Activated T-helper 2 cell treated with anti-CD3 and anti-CD28 coated beads, Interferon-gamma antibody, Interleukin-2, Interleukin-4, amounts not matched to agents 10 μg/mL and 5 μg/mL and 100 μg/mL, durations not matched to agents 14 hours and 24 hours and 36 hours (primary cell): ENCODE data around the gene NR2F1-AS1. TPM values are rescaled to one million over a fixed set of nuclear protein-coding genes. Genes with fewer than 3 reads are reported as not detected.
"Not testable (repeated sequence)": the region's sequence is repeated elsewhere in the genome, so short reads cannot be mapped to it uniquely, and the experiment has no call there.

Experiments used
- DNase-seq: peaks from one replicate; pipeline ENCODE4 v3.0.0; 2021; ENCODE audit warnings: low spot score
- H3K27ac Mint-ChIP-seq: one replicate; pipeline ENCODE4 v1.8.0; 2021; ENCODE audit warnings: mixed read lengths
- H3K27me3 Mint-ChIP-seq: one replicate; pipeline ENCODE4 v1.8.0; 2021; ENCODE audit warnings: low read depth, mixed read lengths
- H3K36me3 Mint-ChIP-seq: one replicate; pipeline ENCODE4 v1.8.0; 2021; ENCODE audit warnings: low read depth, mixed read lengths
- H3K4me1 Mint-ChIP-seq: one replicate; pipeline ENCODE4 v1.8.0; 2021; ENCODE audit warnings: low read depth, mixed read lengths
- H3K4me3 Mint-ChIP-seq: one replicate; pipeline ENCODE4 v1.8.0; 2021; ENCODE audit warnings: low read depth, mild to moderate bottlenecking, moderate library complexity, mixed read lengths
- H3K9me3 Mint-ChIP-seq: one replicate; pipeline ENCODE4 v1.8.0; 2021; ENCODE audit warnings: mixed read lengths
- intact Hi-C: fragments of 100-400 bp; cut with micrococcal nuclease; formaldehyde crosslinking; loops from one replicate; pipeline ENCODE4 v1.15.1; 2023
- total RNA-seq: library from RNA; stranded (reverse); gene quantifications from 2 replicates; pipeline ENCODE4 v1.2.3, GENCODE V29; 2022

The NR2F1-AS1 gene
- total RNA-seq, 1 donor from 2014 or later: not detected

- no peak overlapping the region for H3K27ac Mint-ChIP-seq
- no peaks in the 10 kb centered on the region for H3K36me3 Mint-ChIP-seq
- H3K4me1 Mint-ChIP-seq: no peaks in the 10 kb centered on the region
- no peak overlapping the region for H3K4me3 Mint-ChIP-seq
- DNase-seq: no peak
- H3K27me3 Mint-ChIP-seq: no peaks in the 10 kb centered on the region
- no peaks in the 10 kb centered on the region for H3K9me3 Mint-ChIP-seq
- intact Hi-C loops: no loop called here
Measured at GRCh38 chr5:93407454-93407853, 173.6 kb downstream of the NR2F1-AS1 start.

DNA sequence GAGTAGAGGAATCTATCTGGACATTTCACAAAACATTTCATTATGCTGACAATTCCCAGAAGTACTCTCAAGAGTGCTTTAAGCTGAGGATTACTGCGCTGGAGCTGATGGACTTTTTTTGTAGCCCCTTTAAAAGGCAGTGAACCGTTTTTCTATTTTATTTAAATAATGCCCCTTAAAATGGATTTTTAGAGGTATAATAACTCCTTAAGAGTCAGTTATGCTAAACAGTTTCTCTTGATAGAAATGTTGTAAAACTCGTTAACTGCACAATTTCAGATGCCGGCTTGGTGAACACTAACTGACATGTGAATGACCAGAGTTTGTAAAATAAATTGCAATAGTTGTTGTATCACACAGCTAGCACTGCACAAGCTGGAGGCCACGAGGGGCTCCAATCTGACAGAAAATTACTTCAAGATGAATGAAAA, 174.0 kb downstream of the NR2F1-AS1 start:
- Mint-ChIP-seq H3K4me3 (no peak overlapping the region), H3K9me3 (no peaks in the 10 kb centered on the region), H3K27ac (no peak overlapping the region), H3K27me3 (no peaks in the 10 kb centered on the region), H3K4me1 (no peaks in the 10 kb centered on the region), H3K36me3 (no peaks in the 10 kb centered on the region)
- no peak for DNase-seq
- intact Hi-C loops: no loop called here

GRCh38 chr5:93404246-93404645, 176.8 kb downstream of the NR2F1-AS1 start:
- H3K36me3 Mint-ChIP-seq: no peaks in the 10 kb centered on the region
- no peaks in the 10 kb centered on the region for H3K4me1 Mint-ChIP-seq
- H3K27me3 Mint-ChIP-seq: no peaks in the 10 kb centered on the region
- no peaks in the 10 kb centered on the region for H3K9me3 Mint-ChIP-seq
- DNase-seq: no peak
- intact Hi-C loops: no loop called here
- H3K27ac Mint-ChIP-seq: no peak overlapping the region
- H3K4me3 Mint-ChIP-seq: no peak overlapping the region

DNA sequence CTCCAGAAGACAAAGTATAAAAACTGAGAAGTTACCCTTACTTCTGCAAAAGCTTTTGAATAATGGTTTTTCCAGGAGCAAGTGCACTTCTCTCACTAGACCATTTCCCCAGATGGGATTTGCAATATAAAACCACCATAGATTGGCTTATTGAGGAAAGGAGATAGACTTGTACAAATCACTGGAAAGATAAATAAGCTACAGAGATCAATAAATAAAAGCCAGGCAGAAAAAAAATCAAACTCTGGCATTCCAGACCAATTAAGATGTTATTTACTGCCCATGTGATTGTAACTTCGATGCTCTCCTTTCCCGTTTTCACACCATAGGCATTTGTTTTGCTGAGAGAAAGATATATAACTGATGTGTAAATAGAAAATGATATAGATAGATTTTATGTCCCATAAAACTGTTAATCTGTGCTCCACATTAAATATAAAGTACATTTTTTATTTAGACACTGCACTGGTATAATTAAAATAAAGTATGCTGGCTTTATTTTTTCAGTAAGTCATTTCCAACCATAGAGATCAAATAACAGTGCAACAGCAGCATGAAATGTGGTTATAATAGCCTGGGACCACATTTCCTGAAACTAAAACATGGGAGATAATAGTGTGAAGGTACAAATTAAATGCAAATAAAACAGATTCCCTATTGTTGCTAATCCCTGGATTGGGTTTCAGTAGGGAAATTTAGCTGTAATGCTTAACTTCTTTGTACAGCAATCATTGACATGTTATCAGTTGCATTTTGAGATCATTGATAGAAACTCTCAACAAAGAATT, 177.7 kb downstream of the NR2F1-AS1 start:
- DNase-seq: no peak
- Mint-ChIP-seq H3K36me3 (no peaks in the 10 kb centered on the region), H3K4me3 (no peak overlapping the region), H3K27me3 (no peaks in the 10 kb centered on the region), H3K27ac (no peak overlapping the region), H3K4me1 (no peaks in the 10 kb centered on the region), H3K9me3 (no peaks in the 10 kb centered on the region)
- intact Hi-C loops: no loop called here

DNA sequence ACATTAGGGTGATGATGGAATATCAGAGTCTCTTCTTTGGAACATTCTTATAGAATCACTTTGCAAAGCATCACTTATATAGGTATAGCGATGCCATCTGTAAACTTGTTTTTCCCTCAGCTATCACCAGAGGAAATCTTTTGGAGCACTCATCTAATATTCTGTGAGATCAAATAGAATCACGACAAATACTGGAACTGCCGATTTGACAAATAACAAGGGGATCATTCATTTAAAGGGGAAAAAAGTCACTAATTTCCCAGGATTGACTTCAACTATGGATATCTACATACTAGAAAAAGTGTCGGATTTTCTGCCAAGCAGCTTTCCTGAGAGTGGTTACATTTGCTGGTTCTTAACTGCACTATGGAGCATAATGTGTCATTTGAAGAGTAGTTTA, 178.6 kb downstream of the NR2F1-AS1 start:
- no peak for DNase-seq
- Mint-ChIP-seq H3K9me3 (peaks cover 3% of the 10 kb centered on the region), H3K4me1 (no peaks in the 10 kb centered on the region), H3K4me3 (no peak overlapping the region), H3K27ac (no peak overlapping the region), H3K27me3 (no peaks in the 10 kb centered on the region), H3K36me3 (no peaks in the 10 kb centered on the region)
- intact Hi-C loops: no loop called here

- no peaks in the 10 kb centered on the region for H3K36me3 Mint-ChIP-seq
- H3K27me3 Mint-ChIP-seq: no peaks in the 10 kb centered on the region
- intact Hi-C loops: no loop called here
Measured at GRCh38 chr5:93401634-93402213, 179.3 kb downstream of the NR2F1-AS1 start.

GRCh38 chr5:93399675-93400074, 181.3 kb downstream of the NR2F1-AS1 start:
- H3K4me1 Mint-ChIP-seq: no peaks in the 10 kb centered on the region
- no peak for DNase-seq
- no peaks in the 10 kb centered on the region for H3K36me3 Mint-ChIP-seq
- no peak overlapping the region for H3K4me3 Mint-ChIP-seq
- intact Hi-C loops: no loop called here
- H3K27me3 Mint-ChIP-seq: no peaks in the 10 kb centered on the region
- no peak overlapping the region for H3K27ac Mint-ChIP-seq
- peaks cover 12% of the 10 kb centered on the region for H3K9me3 Mint-ChIP-seq

More at GRCh38 chr5:93401634-93402213, 179.3 kb downstream of the NR2F1-AS1 start:
- no peak overlapping the region for H3K27ac Mint-ChIP-seq
- peaks cover 5% of the 10 kb centered on the region for H3K9me3 Mint-ChIP-seq
- DNase-seq: no peak
- H3K4me1 Mint-ChIP-seq: no peaks in the 10 kb centered on the region
- H3K4me3 Mint-ChIP-seq: no peak overlapping the region

DNA sequence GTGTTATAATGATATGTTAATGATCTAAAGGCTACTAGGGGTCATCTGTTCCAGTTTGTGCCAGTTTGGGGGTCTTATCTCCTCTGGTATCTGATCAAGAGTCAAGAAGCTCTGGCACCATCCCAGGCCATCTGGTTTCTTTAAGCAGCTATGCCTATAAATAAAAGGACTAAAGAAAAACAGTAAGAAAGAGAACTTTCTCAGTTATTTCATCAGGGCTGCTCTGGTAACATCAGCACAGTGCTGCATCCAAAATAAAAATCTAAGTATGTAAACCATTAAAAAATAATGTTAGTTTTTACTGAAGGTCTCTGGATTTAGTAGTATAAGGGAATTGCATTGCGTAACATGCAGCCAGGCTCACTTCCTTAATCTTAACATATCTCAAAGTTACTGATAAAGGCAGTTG, 185.0 kb downstream of the NR2F1-AS1 start:
- no peaks in the 10 kb centered on the region for H3K36me3 Mint-ChIP-seq
- H3K27me3 Mint-ChIP-seq: no peaks in the 10 kb centered on the region
- DNase-seq: no peak
- H3K4me1 Mint-ChIP-seq: no peaks in the 10 kb centered on the region
- intact Hi-C loops: no loop called here
- peaks cover 12% of the 10 kb centered on the region for H3K9me3 Mint-ChIP-seq
- H3K4me3 Mint-ChIP-seq: no peak overlapping the region
- H3K27ac Mint-ChIP-seq: no peak overlapping the region

DNA sequence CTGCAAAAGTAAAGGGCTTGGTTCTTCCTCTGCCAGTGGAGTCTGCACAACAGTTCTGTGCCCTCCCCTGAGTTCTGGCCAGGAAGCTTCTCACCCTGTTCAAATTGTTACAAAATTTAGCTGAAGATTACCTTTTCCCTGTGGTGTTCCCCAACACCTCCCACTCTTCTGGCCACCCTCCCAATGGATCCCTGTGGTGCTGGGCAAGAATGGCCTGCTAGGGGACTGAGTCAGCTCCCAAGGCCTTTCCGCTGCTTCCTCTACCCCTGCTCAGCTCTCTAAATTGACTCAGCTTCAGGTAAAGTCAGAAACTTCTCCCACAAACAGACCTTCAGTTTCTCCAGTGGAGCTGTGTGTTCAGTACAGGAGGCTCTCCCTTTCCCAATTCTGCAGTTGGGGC, 186.0 kb downstream of the NR2F1-AS1 start:
- H3K9me3 Mint-ChIP-seq: peaks cover 12% of the 10 kb centered on the region
- H3K27me3 Mint-ChIP-seq: no peaks in the 10 kb centered on the region
- intact Hi-C loops: no loop called here
- no peak overlapping the region for H3K4me3 Mint-ChIP-seq
- H3K4me1 Mint-ChIP-seq: no peaks in the 10 kb centered on the region
- no peak overlapping the region for H3K27ac Mint-ChIP-seq
- no peaks in the 10 kb centered on the region for H3K36me3 Mint-ChIP-seq
- no peak for DNase-seq

- DNase-seq: no peak
- Mint-ChIP-seq H3K27ac (no peak overlapping the region), H3K4me1 (no peaks in the 10 kb centered on the region), H3K27me3 (no peaks in the 10 kb centered on the region), H3K36me3 (no peaks in the 10 kb centered on the region), H3K9me3 (peaks cover 12% of the 10 kb centered on the region), H3K4me3 (no peak overlapping the region)
- intact Hi-C loops: no loop called here
Measured at GRCh38 chr5:93394301-93394700, 186.7 kb downstream of the NR2F1-AS1 start.

DNA sequence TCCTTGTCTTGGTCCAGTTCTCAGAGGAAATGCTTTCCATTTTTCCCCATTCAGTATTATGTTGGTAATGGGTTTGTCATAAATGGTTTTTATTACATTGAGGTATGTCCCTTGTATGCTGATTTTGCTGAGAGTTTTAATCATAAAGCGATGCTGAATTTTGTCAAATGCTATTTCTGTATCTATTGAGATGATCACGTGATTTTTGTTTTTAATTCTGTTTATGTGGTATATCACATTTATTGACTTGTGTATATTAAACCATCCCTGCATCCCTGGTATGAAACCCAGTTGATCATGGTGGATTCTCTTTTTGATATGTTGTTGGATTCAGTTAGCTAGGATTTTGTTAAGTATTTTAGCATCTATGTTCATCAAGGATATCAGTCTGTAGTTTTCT, 189.8 kb downstream of the NR2F1-AS1 start:
- H3K4me3 Mint-ChIP-seq, H3K27me3 Mint-ChIP-seq, DNase-seq, intact Hi-C loops, H3K27ac Mint-ChIP-seq, H3K4me1 Mint-ChIP-seq, H3K36me3 Mint-ChIP-seq, H3K9me3 Mint-ChIP-seq: not testable (repeated sequence)

- Mint-ChIP-seq H3K4me1 (no peaks in the 10 kb centered on the region), H3K9me3 (no peaks in the 10 kb centered on the region), H3K4me3 (no peak overlapping the region), H3K27ac (no peak overlapping the region), H3K36me3 (no peaks in the 10 kb centered on the region), H3K27me3 (no peaks in the 10 kb centered on the region)
- intact Hi-C loops: no loop called here
- DNase-seq: no peak
Measured at GRCh38 chr5:93385655-93386054, 195.4 kb downstream of the NR2F1-AS1 start.

DNA sequence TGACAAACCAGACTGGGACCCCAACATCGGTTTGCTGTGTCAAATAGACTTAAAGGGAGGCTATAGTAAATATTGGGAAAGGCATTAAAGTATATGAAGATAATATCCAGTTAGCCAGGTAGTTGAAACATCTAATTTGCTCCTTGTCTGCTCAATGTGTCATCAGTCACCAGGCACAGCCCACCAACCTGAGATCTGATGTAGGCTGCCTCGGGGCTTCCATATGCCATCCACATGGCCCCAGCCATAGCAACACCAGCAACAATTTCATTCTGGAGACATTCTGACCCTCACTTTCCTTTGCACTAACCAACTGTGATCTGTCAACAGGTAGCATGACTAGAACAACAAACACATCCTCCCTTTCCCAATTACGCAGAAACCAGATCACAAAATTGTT, 196.0 kb downstream of the NR2F1-AS1 start:
- H3K27ac Mint-ChIP-seq: no peak overlapping the region
- DNase-seq: no peak
- intact Hi-C loops: no loop called here
- H3K4me3 Mint-ChIP-seq: no peak overlapping the region
- H3K27me3 Mint-ChIP-seq: no peaks in the 10 kb centered on the region
- H3K36me3 Mint-ChIP-seq: no peaks in the 10 kb centered on the region
- no peaks in the 10 kb centered on the region for H3K4me1 Mint-ChIP-seq
- no peaks in the 10 kb centered on the region for H3K9me3 Mint-ChIP-seq
